ENCODE data around the gene PAX5.

The PAX5 gene

DNA sequence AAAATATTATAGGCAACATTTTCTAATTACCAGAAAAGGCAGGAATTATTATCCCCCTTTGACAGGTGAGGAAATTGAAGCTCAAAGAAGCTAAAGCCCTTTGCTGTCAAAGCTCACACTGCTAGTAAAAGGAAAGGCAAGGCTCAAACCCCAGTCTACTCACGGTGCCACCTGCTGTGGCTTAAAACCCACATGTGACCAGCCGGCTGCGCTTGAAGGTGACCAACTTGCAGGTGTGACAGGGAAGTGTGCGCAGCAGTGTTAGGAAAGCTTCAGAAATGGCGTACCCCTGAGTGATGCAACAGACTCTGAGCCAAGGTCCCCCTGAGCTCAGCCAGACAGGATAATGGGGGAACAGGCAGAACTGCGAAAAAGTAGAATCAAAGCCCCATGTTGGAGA is 45.2 kb downstream of the PAX5 start:
- in situ Hi-C loops (cut with HindIII; ENCODE audit: low sequenced_read_pairs), result no loop called here

DNA sequence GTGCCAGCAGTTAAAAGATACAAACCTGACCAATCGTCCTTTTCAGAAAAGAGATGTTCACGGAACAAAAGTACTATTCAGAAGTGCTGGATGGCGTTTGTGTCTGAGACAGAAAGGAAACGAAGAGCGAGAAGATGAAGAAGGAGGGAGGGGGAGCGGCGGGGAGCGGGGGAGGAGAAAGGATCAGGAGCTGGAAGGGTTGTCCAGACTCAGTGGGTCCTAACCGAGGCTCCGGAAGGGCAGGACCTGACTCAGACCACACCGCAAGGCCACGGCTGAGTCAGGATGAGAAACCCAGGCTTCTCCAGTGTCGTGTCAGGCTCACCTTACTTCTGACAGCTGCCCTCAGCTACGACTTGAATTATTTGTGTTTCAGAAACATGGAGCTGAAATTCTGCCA is 46.2 kb downstream of the PAX5 start:
- in situ Hi-C loops (cut with HindIII; ENCODE audit: low sequenced_read_pairs), result no loop called here

DNA sequence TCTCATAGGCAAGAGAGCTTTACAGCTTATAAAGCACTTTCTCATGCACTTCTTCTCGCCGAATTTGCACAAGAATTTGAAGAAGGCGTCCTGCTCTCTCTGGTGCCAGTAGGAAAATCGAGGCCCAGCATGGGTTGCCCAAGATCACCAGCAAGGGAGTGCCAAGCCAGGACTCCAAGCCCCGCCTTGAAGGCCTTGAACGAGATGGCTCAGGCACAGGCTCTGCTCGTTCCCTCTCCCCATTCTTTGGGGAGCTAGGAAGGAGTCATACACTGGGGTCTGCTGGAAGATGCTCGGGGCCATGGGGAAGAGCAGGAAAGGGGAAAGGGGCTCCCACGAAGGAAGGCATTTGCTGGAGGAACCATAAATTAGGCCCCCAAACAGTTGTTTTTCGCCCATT is 46.7 kb downstream of the PAX5 start:
- in situ Hi-C loops (cut with HindIII; ENCODE audit: low sequenced_read_pairs), result no loop called here

DNA sequence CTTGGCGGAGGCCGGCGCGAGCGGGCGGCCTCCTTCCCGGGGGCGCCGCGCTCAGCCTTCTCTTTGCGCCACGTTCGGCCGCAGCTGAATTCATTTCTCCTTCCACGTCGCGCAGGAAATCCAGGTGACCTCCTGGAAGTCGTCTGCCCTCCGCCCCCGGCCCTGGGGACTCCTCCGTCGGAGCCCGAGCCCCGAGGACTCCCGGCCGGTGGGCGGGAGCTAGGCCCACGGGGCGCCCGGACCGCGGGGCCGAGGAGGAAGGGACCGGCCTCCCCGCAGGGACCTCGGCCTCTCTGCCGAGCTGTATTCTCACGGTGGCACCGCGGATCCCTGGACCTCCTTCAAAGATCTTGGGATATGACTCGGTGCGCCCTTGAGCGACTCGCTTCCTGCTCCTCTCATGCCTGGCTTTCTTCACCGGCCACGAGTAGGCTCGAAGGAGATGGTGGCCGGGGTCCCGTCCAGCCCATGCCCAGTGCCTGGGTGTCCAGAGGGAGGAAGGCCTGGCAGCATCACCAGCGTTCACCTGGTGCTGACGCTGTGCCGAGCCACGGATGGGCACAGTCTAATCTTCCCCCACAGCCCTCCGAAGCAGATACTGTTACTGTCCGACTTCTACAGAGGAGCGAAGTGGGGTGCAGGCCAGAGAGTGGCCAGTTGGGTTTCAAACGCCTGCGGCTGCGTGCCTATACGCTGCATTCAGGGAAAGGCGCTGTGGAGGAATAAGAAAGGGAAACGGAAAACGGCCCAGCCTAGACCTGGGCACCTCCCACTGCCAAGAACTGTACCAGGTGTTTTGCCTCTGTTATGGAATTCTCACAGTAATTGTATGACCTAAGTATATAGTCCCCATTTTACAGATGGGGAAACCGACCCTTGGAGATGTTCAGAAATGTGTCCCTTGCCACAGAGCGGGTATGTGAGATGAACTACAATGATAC is 47.3 kb downstream of the PAX5 start:
- in situ Hi-C loops (cut with HindIII; ENCODE audit: low sequenced_read_pairs), result no loop called here

DNA sequence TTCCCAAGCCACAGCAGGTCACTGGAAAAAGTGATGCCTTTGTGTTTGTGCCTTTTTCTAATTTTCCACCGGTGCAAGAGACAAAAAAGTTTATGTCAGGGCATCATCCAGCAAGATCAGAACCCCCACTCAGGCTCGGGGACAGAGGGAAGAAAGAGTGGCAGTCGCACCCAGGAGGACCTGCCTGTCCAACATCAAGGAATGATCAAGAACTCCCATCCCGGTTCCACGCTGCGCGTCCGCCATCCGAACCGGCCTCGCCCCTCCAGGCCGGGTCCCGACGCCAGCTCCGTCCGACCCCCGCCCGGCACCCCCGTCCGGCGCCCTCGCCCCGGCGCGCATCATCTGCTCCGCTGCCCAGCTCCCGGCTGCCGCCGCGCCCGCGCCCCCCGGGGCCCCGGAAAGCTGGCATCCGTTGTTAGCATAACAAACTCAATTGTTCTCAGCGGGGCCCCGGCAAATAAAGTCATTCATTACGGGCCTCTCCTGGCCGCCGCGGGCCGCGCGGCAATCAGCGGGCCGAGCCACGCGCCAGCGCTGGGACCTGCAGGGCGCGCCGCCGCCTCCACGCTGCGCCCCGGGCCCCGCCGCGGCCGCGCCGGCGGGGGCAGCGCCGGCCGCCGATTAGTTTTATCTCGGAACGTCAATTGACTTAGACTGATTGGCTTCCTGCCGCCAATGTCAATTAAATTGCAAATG is 48.1 kb downstream of the PAX5 start:
- in situ Hi-C loops (cut with HindIII; ENCODE audit: low sequenced_read_pairs), result no loop called here

DNA sequence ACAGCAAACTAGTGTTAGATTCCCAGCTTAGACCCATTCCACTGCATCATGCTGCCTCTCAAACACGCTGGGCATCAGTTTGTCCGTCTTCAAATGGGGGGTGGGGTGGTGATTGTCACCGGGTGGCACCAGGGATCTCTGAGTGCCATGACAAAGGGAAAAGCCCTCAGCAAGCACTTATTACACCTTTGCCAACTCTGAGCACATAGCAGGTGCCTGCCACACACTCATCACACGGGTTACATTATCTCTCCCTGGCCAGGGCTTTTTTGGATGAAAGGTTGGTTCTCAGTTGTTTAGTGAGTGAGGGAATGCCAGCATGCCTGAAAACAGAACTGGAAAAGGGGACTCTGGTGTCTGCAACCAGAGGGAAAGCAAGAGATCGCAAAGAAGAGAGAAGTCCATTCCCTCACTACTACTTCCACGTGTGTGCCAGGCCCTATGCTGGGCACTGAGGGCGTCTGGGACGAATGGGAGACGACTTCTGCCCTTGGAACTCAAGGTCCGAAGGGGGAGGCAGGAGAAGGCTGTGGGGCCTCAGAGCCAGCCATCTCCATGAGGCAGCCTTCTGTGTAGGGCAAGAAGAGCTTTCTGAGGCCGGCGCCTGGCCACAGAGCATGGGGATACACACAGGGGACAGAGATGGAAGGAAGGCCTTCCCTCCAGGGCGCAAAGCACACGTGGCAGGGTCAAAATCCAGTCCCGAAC is 48.9 kb downstream of the PAX5 start:
- in situ Hi-C loops (cut with HindIII; ENCODE audit: low sequenced_read_pairs), result no loop called here

DNA sequence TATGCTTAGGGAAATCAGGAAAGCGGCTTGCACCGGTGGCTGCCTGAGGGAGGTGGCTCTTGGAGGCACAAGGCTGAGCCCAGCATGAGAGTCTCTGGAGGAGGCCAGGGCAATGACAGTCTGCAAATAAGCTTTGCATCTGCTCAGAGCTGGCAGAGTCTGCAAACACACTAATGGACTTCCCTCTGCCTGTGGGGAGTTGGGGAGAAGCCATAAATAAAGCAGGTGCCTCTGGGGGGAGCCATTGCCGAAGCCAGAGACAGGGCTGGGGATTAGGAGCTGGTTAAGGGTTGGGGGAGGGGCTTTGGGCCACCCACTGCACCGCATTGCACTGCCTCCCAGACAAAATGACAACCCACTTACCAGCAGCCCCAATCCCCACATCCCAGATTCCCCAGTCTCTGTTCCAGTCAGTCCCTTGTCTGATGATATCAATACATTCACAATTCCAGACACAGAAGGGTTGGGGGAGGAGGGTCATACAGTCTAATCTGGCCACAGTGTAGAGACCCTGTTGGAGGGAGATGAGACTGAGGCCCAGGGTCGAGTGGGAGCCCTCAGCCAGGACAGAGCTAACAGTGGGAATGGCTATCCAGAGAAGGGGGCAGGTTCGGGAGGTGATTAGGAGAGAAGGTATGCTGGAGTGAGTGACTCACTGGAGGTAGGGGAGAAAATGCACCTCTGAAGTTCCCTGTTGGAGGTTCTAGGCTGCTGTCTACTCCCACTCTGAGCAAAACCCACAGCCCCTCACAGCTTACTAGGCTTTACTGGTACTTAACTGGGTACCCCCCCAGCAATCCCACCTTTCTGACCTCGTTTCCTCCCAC is 53.7 kb downstream of the PAX5 start:
- in situ Hi-C loops (cut with HindIII; ENCODE audit: low sequenced_read_pairs), result loop anchor here (5.0 kb wide), 1 partner anchor 78 kb away; no protein-coding TSS in a partner anchor

DNA sequence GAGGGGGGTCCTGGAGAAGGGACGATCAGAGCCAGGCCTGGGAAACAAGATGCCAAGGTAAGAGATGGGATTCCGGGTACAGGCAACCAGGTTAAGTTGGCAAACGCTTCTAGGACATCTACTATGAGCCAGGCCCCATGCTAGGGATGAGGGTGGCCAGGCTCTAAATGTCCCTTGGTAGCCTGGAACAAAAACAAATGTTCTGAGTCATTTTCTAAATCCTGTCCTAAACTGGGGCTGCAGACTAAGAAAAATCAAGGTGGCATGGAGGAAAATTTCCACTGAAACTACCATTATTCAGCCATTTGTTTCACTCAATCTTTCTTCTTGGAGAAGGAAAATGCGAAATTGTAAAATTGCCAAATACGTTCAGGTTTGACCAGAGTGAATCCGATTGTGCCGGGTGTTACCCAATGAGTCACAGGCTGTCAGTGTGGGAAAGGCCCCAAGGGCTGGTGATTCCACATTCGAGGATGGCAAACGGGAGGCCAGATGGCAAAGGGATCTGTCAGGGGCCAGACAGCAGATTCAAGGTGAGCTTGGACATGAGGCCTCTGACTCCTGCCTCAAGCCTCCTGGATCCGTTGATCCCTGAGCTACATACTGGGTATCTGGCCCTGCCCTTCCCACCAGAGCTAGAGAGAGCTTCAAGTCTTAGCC is 57.6 kb downstream of the PAX5 start:
- in situ Hi-C loops (cut with HindIII; ENCODE audit: low sequenced_read_pairs), result no loop called here

DNA sequence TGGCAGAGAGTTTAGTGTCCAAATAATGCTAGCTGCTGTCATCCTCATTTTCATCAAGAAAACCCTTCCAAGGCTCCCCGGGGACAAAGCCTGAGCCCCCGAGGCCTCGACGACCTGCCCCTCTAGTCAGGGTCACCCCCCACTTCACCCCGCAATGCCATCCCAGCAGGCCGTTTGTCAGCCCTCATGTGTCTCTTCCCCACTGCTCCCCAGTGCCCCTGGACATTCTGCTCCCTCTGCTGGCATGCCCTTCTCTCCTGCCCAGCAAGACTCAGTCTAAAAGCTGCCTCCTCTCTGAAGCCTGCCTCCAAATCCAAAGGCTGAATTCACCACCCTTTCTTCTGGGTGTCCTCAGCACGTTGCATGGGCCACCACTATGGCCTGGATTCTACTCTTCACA is 59.3 kb downstream of the PAX5 start:
- in situ Hi-C loops (cut with HindIII; ENCODE audit: low sequenced_read_pairs), result no loop called here

DNA sequence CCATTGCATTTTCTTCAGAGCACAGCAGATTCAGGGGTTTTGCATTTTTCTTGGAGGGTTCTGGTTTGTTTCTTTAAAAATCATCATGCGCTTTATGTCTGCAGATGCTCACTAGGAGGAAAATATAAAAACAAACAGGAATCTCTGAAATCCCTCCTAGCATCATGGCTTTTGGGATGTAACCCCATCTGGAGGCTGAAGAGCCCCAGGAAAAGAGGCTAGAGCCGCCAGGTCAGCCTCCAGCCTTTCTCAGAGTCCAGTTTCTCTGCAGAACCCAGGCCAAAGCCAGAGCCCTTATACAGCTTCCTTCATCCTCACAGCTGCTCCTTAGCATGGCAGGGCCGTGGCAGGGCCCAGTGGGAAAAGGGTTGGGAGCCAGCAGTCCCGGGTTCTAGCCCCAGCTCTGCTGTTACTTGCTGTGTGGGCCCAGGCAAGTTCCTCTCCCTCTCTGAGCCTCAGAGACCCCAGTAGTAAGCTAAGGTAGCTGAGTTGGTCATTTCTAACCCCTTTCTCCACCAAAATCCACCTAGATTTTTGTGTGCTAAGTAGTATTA is 62.1 kb downstream of the PAX5 start:
- in situ Hi-C loops (cut with HindIII; ENCODE audit: low sequenced_read_pairs), result no loop called here

DNA sequence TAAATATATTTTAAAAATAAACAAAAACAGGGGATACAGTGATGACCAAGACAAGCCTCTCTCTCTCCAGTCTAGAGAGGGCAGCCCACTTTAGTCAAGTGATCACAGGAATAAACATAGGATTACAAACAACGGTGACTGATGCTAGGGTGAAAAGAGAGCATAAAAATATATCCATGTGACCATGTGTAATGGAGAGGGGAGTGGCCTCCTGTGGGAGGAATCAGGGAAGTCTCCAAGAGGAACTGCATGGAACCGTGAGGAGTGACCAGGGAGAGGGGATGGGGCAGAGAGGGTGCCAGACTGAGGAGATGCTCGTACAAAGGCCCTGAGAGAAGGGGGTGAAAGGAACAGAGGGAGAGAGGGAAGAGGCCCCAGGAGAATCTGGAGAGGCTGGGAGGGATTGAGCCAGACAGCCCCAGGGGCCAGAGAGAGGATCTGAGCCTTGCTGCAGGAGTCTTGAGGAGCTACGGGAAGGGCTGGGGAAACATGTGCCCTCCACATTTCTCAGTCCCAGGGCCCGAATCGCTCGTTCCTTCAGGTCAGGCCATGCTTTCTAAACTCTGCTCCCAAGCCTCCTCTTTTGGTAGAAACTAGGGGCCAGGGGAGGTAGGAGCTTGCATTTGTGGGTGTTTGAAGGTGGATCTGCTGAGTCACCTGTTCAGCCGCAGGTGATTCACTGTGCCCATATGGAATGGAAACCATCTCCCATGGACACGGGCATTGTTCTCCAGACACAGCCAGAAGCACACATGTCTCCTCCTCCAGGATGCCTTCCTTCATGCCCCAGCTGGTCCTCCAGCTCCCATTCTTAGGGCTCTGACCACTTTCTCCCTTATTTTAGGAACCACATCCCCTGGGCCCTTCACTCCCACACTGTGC is 63.8 kb downstream of the PAX5 start:
- in situ Hi-C loops (cut with HindIII; ENCODE audit: low sequenced_read_pairs), result no loop called here

DNA sequence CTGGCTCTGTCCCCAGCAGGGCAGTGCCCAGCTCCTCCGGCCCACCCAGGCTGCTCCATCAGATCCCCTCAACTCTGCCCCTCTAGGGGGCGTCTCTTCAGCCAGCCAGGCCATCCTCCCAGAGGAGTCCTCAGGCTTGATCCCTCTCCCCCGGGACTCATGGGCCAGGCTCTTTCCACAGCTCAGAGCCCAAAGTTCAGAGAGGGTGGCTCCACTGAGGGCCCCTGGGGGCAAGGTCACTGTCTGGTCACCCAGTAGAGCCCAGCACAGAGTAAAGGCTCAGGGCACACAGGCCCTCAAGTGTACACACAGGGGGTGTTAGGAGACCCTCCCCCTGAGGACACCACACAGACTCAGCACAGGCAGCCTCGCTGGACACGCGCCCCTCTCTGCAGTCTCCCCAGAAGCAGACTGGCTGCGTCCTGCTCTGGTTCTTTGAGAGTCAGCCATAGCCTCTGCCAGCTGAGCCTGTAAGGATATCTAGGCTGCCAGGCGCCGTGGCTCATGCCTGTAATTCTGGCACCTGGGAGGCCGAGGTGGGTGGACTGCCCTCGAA is 64.8 kb downstream of the PAX5 start:
- in situ Hi-C loops (cut with HindIII; ENCODE audit: low sequenced_read_pairs), result no loop called here

DNA sequence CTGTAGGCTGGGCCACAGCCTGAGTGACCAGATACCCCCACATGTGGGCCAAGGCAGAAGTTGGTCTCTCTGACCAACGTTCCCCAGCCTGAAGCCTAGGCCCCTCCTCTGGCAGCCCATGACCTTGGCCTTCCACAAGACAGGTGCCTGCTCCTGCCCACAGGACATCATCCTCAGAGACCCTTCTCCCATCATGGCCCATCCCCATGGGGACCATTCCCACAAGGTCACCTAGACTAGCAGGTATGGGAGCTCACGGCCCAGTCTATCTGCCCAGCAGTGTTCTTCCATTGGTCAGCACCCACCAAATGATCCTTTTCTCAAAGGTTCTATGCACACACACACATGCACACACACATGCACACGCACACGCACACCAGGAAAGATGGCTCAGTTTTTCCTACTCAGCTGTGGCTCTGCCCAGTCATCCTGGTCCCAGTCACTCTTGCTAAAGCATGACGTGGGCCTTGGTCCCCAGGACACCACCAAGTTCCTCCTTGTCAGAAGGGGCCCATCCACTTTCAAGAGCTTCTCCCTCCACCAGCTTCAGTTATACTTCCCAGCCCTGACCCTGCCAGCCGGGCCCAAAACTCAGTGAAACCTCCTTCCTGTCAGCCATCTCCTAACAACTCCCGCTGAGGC is 65.4 kb downstream of the PAX5 start:
- in situ Hi-C loops (cut with HindIII; ENCODE audit: low sequenced_read_pairs), result no loop called here

DNA sequence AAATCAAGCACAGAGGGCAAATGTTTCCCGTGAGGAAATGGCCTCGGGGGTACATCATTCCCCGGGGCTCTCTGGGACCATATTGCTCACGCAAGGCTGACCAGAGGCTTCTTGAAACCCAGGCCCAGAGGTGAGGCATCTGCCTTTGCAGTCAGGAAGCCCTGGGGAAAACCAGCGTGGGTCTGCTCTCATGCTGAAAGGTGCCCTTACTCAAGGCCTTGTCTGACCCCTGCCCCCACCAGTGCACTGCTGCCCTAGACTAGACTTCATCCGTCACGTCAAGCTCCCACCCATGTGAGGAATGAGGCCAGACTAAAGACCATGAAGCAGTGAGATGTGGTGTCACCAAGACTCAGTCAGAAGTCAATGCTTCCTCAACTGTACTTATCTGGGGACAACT is 66.1 kb downstream of the PAX5 start:
- in situ Hi-C loops (cut with HindIII; ENCODE audit: low sequenced_read_pairs), result no loop called here

DNA sequence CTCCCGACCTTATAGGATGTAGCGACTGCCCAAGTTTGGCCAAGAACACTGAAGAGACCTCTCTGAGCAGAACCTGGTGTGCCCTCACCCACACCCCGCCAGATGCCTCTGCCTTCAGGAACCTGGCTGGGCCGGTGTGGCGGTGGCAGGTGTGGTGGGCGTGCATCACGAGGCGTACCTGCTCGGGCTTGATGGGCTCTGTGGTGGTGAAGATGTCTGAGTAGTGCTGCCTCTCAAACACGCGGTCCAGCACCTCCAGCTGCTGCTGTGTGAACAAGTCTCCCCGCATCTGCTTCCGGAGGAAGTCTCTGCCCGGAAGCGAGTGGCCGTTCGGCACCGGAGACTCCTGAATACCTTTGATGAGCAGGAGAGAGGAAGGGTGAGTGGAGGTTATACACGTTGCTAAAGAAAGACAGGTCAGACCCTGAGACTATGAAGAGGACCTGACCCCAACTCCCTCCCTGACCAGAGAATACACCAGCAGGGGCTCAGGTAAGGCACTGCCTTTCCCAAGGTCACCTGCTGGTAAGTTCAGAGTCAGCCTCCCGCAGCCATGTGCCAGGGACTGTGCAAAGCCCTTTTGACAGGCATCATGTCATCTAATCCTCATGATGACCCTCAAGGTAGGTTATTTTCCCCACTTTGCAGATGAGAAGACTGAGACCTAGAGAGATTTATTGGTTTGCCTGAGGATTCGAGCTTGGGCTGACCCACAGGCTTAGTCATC is 67.5 kb downstream of the PAX5 start:
- in situ Hi-C loops (cut with HindIII; ENCODE audit: low sequenced_read_pairs), result no loop called here

DNA sequence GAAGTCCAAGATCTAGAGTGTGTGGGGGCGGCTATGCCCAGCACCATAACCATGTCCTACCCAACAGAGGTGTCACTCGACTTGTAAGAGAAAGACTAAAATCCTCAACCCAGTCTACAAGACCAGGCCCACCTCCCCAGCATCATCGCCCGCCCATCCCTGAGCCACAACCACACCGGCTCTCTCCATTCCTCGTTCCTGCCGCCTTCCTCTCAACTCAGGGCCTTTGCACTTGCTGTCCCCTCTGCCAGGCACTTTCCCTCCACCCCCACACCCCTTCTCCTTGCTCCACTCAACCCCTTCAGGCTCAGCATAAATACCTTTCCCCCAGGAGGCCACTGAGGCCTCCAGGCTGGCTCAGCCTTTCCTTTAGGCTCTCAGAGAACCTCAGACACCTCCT is 69.3 kb downstream of the PAX5 start:
- in situ Hi-C loops (cut with HindIII; ENCODE audit: low sequenced_read_pairs), result no loop called here

DNA sequence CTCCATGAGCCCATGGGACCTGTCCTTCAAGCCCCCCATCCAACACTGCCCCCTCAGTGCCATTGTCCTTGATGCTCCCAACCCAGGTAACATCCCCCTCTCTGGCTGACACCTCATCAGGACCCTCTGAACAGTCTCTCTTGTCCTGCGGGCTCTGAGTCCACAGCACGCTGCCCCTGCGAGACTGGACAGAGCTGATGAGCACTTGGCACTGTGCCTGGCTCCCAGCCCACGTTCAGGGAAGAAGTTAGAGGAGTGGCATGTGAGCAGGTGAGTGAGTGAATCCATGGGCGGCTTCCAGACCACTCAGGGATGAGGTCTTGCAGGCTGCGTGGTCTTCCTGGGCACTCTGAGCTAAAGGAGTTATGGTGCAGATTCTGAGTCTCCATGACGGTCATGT is 70.7 kb downstream of the PAX5 start:
- in situ Hi-C loops (cut with HindIII; ENCODE audit: low sequenced_read_pairs), result no loop called here

Data from endothelial cell of hepatic sinusoid (primary cell).